Activated CD4-positive, alpha-beta memory T cell treated with anti-CD3 and anti-CD28 coated beads, Interleukin-2, amount 10 ng/mL, durations not matched to agents 7 days and 5 days (primary cell): ENCODE measurements around the gene RPS15A. TPM values are rescaled to one million over a fixed set of nuclear protein-coding genes. Genes with fewer than 3 reads are reported as not detected.

Experiments
- total RNA-seq, 2 experiments: library from RNA; stranded (reverse); gene quantifications; one replicate each; pipeline ENCODE4 v1.2.3, GENCODE V29; 2021

Gene RPS15A
- total RNA-seq, 2 experiments from 2014 or later = 1,725 to 1,747 TPM

Other genes starting within 250 kb of the RPS15A start
- 100 to 1,000 TPM; 124 to 125 TPM for gene NOMO2, start 228.2 kb downstream of the RPS15A start, total RNA-seq
- 100 to 1,000 TPM; 264 to 277 TPM for gene ARL6IP1, start 11.2 kb upstream of the RPS15A start, total RNA-seq
- gene SMG1, start 136.1 kb upstream of the RPS15A start, total RNA-seq = 100 to 1,000 TPM; 107 to 109 TPM
- gene TMC7, start 193.6 kb upstream of the RPS15A start, total RNA-seq = not detected